GM19452 (cell line): ENCODE data around the gene TIMP3.

Experiments used
- ATAC-seq: cut with Tn5 transposase; IDR thresholded peaks from one replicate; pipeline ENCODE4 v1.9.1; 2021; ENCODE audit not compliant: unreplicated experiment

The TIMP3 gene

GRCh38 chr22:32880061-32880460 is 78.6 kb downstream of the TIMP3 start:
- no peak for ATAC-seq

- no peak for ATAC-seq
Observed at GRCh38 chr22:32880505-32880892, 79.0 kb downstream of the TIMP3 start.

GRCh38 chr22:32880893-32881596 is 79.5 kb downstream of the TIMP3 start:
- ATAC-seq = no peak

GRCh38 chr22:32882360-32882755 is 80.9 kb downstream of the TIMP3 start:
- no peak for ATAC-seq

GRCh38 chr22:32882774-32883530 is 81.4 kb downstream of the TIMP3 start:
- no peak for ATAC-seq

- ATAC-seq = no peak
Observed at GRCh38 chr22:32887324-32887980, 85.9 kb downstream of the TIMP3 start.

GRCh38 chr22:32888976-32889375 is 87.5 kb downstream of the TIMP3 start:
- no peak for ATAC-seq

GRCh38 chr22:32896891-32897290 is 95.4 kb downstream of the TIMP3 start:
- ATAC-seq = no peak

GRCh38 chr22:32897400-32897799 is 95.9 kb downstream of the TIMP3 start:
- no peak for ATAC-seq

- ATAC-seq = no peak
Observed at GRCh38 chr22:32900886-32901635, 99.6 kb downstream of the TIMP3 start.

GRCh38 chr22:32901925-32902324 is 100.4 kb downstream of the TIMP3 start:
- no peak for ATAC-seq

GRCh38 chr22:32903507-32903906 is 102.0 kb downstream of the TIMP3 start:
- no peak for ATAC-seq

GRCh38 chr22:32904044-32904443 is 102.5 kb downstream of the TIMP3 start:
- ATAC-seq = no peak

- ATAC-seq = no peak
Observed at GRCh38 chr22:32905400-32905799, 103.9 kb downstream of the TIMP3 start.

- no peak for ATAC-seq
Observed at GRCh38 chr22:32909581-32910428, 108.3 kb downstream of the TIMP3 start.

GRCh38 chr22:32910429-32910772 is 108.9 kb downstream of the TIMP3 start:
- ATAC-seq = no peak

- no peak for ATAC-seq
Observed at GRCh38 chr22:32911503-32911902, 110.0 kb downstream of the TIMP3 start.
